G401.6 (cell line): ENCODE data around the gene CTAG2.
"Not testable (repeated sequence)": the region's sequence is repeated elsewhere in the genome, so short reads cannot be mapped to it uniquely, and the experiment has no call there.

Experiments
- FAIRE-seq: peaks from 2 replicates; lab custom pipeline; 2012; peaks lifted over from hg19 to GRCh38; lab: Jason Lieb, UNC

CTAG2 gene

DNA sequence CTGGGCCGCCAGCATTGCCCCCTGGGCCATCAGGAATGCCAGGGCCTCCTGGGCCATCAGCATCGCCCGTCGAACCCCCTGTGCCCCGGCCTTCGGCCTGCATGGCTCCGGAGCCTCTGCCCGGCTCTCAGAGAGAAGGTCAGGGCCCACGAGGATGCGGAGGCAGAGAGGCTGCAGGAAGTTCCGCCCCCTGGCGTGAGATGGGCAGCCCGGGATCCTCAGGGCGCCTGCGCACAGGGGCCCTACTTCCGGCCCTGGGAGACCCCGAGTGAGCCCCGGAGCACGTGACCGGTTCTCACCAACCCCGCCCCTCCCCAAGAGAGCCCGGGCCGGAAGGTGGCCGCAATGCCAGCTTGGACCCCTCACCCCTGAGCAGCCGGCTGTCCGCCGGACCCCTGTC lies at the start of gene CTAG2:
Gene CTAG2 (minus strand): TSS at position 167 of the 400 bp plus-strand sequence. CDS start 64 bp downstream, at position 103.
- not testable (repeated sequence) for FAIRE-seq

DNA sequence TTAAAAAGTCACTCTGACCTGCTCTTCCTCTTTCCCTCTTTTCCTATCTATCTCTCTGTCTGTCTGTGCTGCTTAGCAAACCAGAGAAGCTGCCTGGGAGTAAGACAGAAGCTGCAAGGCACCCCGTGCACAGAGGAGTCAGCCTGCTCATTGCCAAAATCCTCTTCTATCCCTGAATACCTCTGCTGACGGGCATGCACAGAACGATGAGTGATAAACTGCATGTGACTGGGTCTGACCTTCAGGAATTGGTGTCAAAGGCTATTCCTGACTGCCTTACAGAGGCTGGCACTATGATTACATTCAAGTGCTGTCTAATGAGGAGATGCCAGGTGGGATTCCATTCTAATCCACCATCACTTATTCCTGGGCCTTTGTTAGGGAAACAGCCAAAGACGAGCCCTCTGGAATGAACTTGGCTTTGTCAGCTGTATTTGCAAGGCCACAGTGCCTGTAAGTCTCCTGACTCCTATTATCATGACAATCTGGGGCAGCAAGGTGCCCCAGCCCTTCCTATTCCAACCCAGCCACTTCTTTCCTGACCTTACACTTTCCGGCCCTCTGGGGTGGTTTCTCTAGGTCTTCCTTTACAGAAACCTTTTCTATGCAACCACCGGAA lies 45.4 kb upstream of the CTAG2 start:
- FAIRE-seq, result no peak

DNA sequence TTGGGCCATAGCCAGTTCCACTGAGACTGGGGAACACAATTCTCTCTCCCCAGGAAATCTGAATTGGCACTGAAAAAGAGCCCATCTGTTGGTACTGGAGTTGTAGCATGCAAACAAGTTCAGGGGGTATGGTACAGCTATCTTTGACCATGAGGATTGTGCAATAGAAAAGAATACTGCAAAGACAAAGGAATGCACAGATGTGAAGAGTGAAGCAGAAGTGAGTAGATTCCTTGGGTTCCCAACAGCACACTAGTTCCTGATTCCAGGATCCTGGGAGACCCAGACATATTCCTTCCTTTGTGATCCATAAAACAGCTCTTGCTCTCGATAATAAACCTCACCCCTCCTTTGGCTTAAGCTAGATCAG lies 43.3 kb upstream of the CTAG2 start:
- no peak for FAIRE-seq

DNA sequence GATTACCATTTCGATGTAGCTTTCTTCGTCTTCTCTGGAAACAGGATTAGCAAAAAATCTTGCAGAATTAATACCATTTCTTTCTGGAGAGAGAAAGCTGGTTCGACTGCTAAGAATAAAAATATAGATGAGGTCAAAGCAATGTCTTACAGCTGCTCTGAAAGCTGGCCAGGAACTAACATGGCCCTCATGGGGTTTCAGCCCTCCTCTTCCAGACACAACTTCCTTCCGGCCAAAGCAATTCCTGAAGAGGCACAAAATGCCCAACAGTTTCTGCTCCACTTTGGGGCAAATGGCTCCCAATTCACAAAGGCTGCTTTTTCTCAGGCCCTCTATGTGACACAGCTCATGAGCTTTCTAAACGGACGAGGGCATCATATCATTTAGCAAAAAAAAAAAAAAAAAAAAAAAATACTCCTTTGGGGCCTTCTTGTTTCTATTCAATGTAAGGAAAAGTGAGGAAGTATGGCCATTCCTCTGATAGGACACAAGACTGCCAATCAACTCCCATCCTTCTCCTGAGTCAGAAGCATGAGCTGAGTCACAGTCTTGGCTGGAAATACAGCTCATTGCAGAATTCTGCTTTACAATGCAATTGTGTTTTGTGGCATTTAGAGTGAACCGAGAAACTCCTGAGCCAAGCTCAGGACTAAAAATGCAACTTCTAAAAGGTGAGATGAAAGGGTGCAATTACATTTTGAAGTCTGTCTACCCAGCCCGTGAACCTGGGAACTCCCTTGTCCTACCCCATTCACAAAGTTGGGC lies 42.7 kb upstream of the CTAG2 start:
- no peak for FAIRE-seq

DNA sequence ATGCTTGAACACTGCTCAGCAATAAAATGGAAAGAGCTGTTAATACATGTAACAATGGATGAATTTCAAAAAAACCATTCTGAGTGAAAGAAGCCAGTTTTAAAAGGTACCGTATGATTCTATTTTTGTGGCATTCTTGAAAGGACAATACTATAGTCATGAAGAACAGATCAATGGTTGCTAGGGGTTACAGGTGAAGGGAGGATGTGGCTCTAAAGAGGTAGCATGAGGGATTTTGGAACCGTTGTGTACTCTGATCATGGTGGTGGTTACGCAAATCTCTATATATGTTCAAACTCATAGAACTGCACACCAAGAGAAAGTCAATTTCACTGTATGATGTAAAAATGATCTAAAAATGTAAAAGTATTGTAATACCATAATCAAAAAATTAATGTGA lies 40.0 kb upstream of the CTAG2 start:
- no peak for FAIRE-seq

DNA sequence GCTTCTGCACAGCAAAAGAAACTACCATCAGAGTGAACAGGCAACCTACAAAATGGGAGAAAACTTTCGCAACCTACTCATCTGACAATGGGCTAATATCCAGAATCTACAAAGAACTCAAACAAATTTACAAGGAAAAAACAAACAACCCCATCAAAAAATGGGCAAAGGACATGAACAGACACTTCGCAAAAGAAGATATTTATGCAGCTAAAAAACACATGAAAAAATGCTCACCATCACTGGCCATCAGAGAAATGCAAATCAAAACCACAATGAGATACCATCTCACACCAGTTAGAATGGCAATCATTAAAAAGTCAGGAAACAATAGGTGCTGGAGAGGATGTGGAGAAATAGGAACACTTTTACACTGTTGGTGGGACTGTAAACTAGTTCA lies 37.1 kb upstream of the CTAG2 start:
- not testable (repeated sequence) for FAIRE-seq

DNA sequence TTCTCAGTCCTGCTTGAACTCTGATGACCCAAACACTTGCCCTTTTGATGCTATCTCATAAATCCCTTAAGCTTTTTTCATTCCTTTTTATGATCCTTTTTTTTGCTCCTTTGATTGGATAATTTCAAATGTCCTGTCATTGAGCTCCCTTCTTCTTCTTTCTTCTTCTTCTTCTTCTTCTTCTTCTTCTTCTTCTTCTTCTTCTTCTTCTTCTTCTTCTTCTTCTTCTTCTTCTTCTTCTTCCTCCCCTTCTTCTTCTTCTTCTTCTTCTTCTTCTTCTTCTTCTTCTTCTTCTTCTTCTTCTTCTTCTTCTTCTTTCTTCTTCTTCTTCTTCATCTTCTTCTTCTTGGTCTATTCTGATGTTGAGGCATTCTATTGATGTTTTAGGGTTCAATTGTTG lies 18.7 kb upstream of the CTAG2 start:
- not testable (repeated sequence) for FAIRE-seq

DNA sequence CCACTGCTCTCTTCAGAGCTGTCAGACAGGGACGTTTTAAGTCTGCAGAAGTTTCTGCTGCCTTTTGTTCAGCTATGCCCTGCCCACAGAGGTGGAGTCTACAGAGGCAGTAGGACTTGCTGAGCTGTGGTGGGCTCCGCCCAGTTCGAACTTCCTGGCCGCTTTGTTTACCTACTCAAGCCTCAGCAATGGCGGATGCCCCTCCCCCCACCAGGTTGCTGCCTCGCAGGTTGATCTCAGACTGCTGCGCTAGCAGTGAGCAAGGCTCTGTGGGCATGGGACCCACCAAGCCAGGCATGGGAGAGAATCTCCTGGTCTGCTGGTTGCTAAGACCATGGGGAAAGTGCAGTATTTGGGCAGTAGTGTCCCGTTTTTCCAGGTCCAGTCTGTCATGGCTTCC lies 17.5 kb upstream of the CTAG2 start:
- not testable (repeated sequence) for FAIRE-seq

DNA sequence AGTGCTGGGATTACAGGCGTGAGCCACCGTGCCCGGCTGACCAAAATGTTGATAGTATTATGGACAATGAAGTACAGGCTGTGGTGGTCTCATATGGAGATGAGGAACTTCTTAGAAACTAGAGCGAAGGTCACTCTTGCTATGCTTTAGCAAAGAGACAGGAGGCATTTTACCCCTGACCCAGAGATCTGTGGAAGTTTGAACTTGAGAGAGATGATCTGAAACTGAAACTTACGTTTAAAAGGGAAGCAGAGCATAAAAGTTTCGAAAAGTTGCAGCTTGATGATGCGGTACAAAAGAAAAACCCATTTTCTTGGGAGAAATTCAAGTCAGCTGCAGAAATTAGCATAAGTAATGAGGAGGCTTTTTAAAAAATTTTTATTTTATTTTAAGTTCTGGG lies 8.5 kb upstream of the CTAG2 start:
- FAIRE-seq, result no peak

DNA sequence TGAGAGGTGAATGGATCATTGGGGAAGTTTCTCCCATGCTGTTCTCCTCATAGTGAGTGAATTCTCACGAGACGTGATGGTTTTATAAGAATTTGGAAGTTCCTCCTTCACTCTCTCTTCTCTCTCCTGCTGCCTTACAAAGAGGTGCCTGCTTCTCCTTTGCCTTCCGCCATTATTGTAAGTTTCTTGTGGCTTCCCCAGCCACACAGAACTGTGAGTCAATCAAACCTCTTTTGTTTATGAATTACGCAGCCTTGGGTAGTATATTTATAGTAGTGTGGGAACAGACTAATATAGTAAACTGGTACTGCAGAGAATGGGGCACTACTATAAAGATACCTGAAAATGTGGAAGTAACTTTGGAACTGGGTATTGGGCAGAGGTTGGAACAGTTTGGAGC lies 7.8 kb upstream of the CTAG2 start:
- no peak for FAIRE-seq

DNA sequence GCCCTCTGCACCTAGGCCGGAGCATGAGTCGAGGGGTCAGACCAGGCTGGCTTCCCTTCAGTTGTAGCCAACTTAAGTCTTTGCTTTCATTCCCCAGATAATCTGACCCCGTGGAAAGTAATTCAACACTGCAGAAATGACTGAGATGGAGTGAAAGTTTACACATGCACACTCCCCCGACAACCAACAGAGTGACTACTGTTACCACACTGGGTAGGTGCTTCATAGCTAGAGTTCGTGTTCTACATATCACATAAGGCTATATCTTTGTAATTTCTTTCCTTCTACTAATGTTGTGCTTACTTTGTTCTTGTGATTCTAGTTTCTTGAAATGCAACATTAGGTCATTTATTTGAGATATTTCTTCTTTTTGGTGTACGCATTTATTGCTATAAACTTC lies 7.2 kb upstream of the CTAG2 start:
- FAIRE-seq, result no peak

DNA sequence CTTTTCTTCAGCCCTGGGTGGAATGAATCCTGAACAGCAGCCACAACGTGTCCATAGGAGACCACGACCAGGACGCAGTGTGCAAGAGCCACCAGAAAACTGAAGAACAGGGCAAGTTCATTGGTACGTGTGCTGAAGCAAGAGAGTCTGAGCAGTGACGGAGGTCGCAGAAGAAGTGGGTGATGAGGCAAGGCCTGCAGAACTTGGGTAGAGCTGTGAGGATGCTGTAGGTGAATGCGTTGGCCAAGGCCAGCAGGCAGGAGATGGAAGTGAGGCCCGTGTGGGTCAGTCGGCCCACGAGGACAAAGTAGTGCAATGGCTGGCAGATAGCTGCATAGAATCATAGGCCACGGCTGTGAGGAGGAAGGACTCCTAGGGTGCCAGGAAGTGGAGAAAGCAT lies 5.6 kb upstream of the CTAG2 start:
- no peak for FAIRE-seq

DNA sequence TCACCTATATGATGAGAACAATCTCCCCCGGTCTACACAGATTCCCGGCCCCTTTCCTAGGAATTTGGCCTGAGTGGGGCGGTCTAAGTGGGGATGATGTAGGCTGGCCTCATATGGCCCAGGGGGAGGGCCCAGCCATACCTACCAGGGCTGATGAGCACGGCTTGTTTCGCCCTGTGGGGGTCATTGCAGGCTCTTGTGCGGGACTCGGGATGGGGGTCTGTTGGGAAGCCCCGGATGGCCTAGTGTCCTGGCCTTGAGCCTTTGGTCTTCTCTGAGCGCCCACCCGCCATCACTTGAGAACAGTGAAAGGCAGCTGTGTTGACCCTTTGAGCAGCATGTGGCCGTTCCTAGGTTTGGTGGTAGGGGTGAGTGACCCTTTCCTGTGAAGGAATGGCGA lies 4.8 kb upstream of the CTAG2 start:
- FAIRE-seq, result no peak

DNA sequence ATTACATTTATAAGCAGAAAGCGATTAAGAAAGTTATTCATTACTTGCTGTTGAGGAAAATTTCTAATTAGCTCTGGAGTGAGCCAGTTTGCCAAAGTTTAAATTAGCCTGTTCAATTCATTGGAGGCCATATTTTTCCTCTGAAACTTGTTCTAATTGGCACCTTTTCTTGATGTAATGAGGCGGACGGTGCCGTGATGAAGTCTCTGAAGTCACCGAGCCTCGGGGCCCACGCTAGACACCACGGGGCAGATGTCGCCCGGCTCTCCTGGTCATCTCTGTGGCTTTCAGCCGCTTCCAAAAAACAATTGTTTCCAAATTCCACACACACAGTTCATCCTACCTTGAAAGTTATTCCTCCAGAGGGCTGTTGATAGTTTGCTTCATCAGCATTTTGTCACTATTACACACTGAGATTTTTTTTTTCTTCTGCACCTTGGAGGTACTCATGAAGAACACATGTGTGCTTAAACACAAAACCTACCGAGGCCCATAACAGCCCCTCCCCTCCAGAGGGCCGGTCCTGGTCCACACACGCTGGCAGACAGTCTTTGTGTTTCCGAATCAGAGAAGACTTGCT lies 3.9 kb upstream of the CTAG2 start:
- no peak for FAIRE-seq

DNA sequence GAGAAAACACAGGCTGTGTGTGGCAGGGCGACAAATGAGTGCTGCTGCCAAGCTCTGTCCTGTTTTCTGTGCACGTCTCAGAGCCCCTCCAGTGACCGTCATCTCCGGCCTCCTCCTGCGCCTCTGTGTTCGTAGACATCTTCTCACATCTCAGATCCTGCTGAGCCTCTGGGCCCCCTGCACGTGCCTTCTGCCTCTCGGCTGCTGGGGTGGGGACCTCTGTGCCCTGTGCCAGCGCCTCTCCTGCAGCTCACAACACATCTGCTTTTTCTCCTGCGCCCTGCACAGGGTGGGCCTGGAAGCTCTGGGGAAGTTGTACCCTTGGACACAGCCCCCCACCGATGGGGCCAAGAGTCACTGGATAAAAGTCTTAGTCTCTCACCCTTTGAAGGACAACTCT lies 2.4 kb upstream of the CTAG2 start:
- FAIRE-seq, result no peak

DNA sequence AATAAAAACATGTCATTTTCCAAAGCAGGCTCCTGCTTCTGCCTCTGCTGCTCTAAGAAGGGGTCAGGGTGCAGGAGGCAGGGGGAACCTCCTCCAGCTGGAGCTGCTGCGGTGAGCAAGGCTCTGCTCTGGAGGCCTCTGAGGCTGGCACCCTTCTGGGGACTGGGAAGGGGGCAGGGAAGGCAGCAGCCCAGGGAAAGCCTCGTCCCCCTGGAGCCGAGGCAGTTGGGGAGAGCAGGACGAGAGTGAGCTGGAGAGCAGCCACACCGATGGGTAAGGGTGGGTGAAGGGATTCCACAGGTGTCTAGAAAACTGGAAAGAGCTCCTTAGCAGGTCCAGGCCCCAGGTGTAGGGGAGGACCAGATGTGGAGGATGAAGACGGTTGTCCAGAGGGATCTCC lies 2.0 kb upstream of the CTAG2 start:
- FAIRE-seq, result no peak

DNA sequence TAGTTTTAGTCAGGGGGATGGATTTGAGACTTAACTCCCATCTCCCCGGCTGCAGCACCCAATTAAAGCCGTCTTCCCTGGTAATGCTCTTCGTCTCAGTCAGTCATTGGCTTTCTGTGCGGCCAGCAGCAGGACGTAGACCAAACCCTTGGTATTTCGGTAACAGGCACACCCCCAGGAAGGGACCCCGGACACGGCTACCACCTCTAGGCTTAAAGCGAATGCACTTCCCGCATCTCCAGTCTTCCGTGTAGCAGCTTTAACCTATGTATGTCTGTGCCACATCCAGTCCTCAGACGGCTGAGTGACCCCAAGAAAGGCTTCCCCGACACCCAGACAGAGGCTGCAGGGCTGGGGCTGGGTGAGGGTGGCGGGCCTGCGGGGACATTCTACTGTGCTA lies 1.5 kb upstream of the CTAG2 start:
- FAIRE-seq, result no peak

DNA sequence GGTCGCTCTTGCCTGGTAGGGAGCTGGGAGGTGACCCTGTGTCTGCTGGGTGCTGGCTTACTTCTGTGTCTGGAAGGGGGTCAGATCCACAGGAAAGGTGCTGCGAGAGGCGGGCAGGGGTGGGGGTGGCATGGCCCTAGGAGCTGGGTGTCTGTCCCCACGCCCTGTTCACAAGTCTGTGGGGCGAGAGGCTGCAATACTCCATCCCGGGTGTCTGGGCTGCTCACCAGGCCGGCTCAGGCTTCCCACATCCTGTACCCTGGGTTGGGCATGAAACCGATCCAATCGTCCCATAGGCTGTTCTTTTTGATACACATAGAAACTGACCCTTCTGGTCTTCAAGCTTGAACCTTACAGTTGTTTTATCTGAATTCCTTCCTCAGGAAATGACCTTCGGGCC lies 993 bp upstream of the CTAG2 start:
- FAIRE-seq, result no peak

DNA sequence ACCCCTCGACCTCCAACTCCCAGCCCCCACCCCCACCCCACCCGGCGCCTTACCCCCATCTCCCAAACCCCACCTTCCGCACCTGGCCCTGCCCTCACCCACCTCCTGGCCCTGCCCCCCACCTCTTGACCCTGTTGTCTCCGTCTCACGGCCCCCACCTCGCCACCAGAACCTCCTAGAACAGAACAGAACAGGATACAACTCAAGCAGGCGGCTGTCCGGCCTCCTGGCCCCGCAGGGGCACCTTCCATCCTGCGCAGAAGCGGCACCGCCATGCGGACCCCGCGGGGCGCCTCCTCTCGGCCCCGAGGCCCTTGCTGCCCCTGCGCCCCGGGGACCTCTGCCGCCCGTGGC lies 354 bp downstream of the CTAG2 start:
- FAIRE-seq, result no peak

DNA sequence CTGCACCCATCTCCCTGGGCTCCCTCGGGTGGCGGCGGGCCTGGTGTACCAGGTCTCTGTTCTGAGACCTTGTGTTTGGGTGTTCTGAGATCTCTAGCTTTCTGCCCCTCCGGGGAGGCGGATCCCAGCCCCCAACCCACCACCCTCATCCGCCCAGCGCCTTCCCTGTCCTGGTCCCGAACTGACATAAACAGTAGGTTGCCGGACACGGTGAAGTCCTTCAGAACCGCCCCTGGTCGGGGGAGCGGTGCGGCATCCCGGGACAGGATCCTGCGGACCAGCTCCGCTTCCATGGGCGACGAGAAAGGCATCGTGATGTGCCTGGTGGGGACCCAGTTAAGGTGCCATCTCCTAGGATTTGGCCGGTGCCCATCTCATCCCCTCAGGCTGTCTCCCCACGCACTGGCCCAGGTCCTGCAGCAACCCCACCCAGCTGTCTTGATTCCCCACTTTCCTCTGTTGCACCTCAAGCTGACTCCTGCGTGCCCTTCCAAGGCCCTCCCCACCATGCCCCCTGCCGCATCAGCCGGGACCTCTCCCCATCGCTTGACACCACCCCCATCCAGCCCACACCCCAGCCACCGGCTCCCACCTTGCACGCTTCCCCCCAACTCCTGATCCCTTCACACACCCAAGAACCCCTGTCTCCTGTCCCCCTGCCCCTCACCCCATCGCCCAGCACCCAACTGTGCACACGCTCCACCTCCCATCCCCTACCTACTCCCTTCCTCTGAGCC lies 900 bp downstream of the CTAG2 start:
- no peak for FAIRE-seq

DNA sequence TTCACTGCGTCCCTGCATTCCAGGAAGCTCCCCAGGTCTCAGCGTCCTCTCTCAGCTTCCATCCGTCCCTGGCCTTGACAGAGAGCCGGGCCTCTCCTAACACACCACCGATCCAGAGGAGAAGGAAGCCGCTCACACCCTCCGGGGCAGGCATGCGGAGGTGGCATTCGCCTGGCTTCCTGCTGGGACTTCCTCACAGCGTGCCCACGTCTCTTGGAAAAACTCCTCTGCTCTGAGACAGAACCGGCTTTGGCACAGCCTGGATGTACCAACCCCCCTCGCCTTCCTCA lies 3.2 kb downstream of the CTAG2 start:
- no peak for FAIRE-seq

DNA sequence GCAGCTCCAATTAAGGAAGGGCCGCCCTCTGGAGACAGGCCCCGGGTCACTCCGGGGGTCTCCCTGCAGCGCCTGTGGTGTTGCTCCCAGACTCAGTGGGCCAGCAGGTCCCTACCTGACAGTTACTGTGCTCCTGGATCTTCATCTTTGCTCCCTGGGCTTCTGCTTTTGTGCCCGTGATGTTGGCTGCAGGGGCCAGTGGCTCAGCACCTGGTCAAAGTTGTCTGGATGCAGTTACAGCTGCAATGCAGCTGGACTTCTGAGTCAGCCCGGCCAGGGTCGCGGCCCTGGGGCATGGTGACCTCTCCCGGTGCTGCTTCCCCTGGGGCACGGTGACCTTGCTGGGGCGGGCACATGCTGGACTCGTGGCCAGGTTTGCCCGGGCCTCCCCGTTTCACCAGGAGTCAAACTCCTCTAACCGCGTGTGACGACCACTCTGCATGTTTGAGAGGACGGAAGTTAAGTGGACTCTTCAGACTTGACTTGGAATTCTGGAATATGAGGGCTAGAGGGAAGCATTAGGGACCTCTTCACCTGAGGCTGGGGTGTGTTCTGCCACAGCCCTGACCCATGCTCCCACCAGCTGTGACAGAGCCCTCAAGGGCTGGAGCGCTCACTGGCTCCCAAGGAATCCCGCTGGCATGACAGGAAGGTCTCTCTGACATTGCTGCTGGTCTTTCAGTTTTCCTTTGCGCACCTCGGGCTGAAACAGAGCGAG lies 3.7 kb downstream of the CTAG2 start:
- no peak for FAIRE-seq

DNA sequence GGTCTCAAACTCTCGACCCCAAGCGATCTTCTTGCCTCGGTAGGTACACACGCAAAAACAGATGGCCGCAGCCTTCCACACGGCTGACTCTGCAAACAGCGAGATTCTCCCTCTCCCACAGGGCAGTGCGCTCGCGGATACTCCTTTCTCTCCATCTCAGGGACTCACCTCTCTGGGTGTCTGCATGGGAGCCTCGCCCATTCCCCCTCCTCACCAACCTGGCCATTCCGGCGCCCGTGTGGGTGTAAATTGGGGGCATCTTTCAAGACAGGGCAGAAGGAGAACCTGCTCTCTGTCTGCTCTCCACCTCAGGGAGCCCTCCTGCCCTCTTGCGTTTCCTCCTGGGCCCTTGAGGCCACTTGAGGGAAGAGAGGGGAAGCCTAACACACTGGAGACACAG lies 4.4 kb downstream of the CTAG2 start:
- no peak for FAIRE-seq
